ENCODE data around the gene TXLNB. TPM values are rescaled to one million over a fixed set of nuclear protein-coding genes. Genes with fewer than 3 reads are reported as not detected.

Gene TXLNB
- total and polyA plus RNA-seq, 2 donors (not counting 1 experiment from before 2014, with no cell fraction given), result 3.4 to 3.6 TPM

DNA sequence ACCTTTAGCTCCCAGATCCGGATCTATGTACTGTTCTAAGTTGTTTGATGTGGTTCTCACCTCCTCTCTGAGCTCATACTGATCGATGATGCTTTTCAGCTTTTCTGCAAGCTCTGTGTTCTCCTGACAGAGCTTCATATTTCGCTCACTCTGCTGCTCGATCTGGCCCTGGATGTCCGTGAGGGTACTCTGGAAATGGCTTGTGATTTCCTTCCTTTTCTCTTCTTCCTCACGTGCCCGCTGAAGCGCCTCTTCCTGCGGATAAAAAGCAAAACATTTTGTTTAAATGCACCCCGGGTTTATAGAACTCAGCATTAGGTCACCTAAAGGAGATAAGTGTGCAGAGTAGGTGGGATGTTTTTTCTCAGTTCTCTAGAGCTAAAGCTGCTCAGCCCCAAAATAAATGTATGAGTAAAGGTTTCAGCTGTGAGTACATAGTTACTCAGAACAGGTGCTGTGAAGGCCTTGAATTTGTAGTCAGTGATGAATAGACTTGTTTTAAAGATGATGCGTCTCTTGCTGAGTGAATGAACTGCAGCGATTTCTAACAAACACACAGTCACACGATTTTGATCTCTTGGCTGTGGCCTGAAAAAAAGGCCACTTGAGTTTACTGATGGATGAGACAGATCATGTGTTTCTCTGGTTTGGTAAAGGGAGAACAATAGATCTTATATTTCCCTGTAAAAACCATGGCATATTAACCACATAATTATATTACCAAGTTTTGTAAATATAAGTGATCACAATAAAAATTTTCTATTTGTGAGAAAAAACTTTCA lies 29.1 kb downstream of the TXLNB start:
- ATAC-seq (ENCODE audit: low read depth) (peak; percentile 56), DNase-seq (no peak)
- Histone ChIP-seq H4K20me1 (ENCODE audit: control insufficient read depth, insufficient read depth, low read length, poor library complexity, severe bottlenecking) (no peaks in the 10 kb centered on the region), H3K27me3 (replicated peaks in 1 of 4; ENCODE audit: control extremely low read depth in 1 of 4, control insufficient read depth in 3 of 4, insufficient read depth in 4 of 4, low read length in 3 of 4) (no peaks in the 10 kb centered on the region), H3K9me3 (ENCODE audit: control extremely low read depth in 1 of 3, control insufficient read depth in 2 of 3, insufficient read depth in 1 of 3, low read length in 2 of 3) (no peaks in the 10 kb centered on the region), H2AFZ (ENCODE audit: insufficient read depth, low read depth, low read length, poor library complexity, severe bottlenecking) (peak overlapping the region; percentile 41), H3K4me3 (ENCODE audit: control extremely low read depth in 1 of 5, extremely low read depth in 1 of 5, insufficient read depth in 1 of 5, low read depth in 2 of 5, low read length in 4 of 5) (peak overlapping the region in 2 of 5 experiments; percentile 4 to 6), H3K4me2 (replicated peaks; ENCODE audit: low read depth, low read length, poor library complexity, severe bottlenecking) (peak overlapping the region; percentile 47), H3K27ac (ENCODE audit: low read length in 2 of 2) (peak overlapping the region; percentile 39 to 55), H3K79me2 (ENCODE audit: control insufficient read depth, insufficient read depth, low read length) (peaks cover 28% of the 10 kb centered on the region), H3K36me3 (replicated peaks in 1 of 2; ENCODE audit: control extremely low read depth in 1 of 2, control insufficient read depth in 1 of 2, extremely low read depth in 1 of 2, insufficient read depth in 2 of 2, low read length in 1 of 2) (peaks cover 1 to 24% of the 10 kb centered on the region in 2 experiments), H3K9ac (ENCODE audit: low read length) (peak overlapping the region; percentile 13), H3K4me1 (ENCODE audit: control insufficient read depth in 2 of 2, insufficient read depth in 2 of 2, low read length in 2 of 2) (peaks cover 10% of the 10 kb centered on the region in 2 donors)
- 52% methylated on average over 4 of the region's 13 CpGs for WGBS (ENCODE audit: insufficient coverage)
- no peaks in the 10 kb centered on the region for H3K9me3 Mint-ChIP-seq (ENCODE audit: insufficient read depth)
- intact Hi-C loops (cut with micrococcal nuclease), result no loop called here
- CTCF ChIA-PET, result interaction anchor here (0.5 to 1.7 kb wide), 10 partner anchors 12 to 447 kb away, joined by 3 to 8 read pairs (median 4); no protein-coding TSS in a partner anchor
- peaks cover 26% of the 10 kb centered on the region for H3K4me1 Mint-ChIP-seq
- POLR2A ChIA-PET, result interaction anchor here (0.8 kb wide), 1 partner anchor 112 kb away, joined by 3 read pairs; the partner anchor contains the start of gene CITED2
- TF ChIP-seq, protein P1, sequence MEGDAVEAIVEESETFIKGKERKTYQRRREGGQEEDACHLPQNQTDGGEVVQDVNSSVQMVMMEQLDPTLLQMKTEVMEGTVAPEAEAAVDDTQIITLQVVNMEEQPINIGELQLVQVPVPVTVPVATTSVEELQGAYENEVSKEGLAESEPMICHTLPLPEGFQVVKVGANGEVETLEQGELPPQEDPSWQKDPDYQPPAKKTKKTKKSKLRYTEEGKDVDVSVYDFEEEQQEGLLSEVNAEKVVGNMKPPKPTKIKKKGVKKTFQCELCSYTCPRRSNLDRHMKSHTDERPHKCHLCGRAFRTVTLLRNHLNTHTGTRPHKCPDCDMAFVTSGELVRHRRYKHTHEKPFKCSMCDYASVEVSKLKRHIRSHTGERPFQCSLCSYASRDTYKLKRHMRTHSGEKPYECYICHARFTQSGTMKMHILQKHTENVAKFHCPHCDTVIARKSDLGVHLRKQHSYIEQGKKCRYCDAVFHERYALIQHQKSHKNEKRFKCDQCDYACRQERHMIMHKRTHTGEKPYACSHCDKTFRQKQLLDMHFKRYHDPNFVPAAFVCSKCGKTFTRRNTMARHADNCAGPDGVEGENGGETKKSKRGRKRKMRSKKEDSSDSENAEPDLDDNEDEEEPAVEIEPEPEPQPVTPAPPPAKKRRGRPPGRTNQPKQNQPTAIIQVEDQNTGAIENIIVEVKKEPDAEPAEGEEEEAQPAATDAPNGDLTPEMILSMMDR (IDR thresholded peaks at IDR 0.05), result no peak
- TF ChIP-seq EZH2 (IDR thresholded peaks at IDR 0.05; ENCODE audit: borderline replicate concordance, insufficient read depth, low read depth, low read length, poor library complexity, severe bottlenecking), result no peak
- no peaks in the 10 kb centered on the region for H3K27me3 Mint-ChIP-seq
- H3K4me3 Mint-ChIP-seq, result peak overlapping the region; percentile 64
- peak overlapping the region; percentile 70 for H3K27ac Mint-ChIP-seq

Measured in B cell (primary cell).